ENCODE data around the gene DUSP7.

- TF ChIP-seq POLR2A (IDR thresholded peaks at IDR 0.05) (no peak), CTCF (IDR thresholded peaks at IDR 0.05 in 4 of 5, conservative IDR thresholded peaks at IDR 0.05 in 1 of 5) (no peak)
Measured at GRCh38 chr3:52065264-52065756, 8.9 kb upstream of the DUSP7 start.
